K562 (cell line): Measurements from ENCODE around the gene KRR1. TPM values are rescaled to one million over a fixed set of nuclear protein-coding genes. Genes with fewer than 3 reads are reported as not detected.
"Not testable (repeated sequence)": the region's sequence is repeated elsewhere in the genome, so short reads cannot be mapped to it uniquely, and the experiment has no call there.

Experiments
- ATAC-seq: fragments of 200-7000 bp; cut with Tn5 transposase; 3 replicates; pipeline ENCODE4 v1.9.1; 2020; ENCODE audit warnings: moderate library complexity
- BruUV-seq: library from RNA; stranded (reverse); fragments of 400-500 nt; replicated peaks from 2 replicates; lab custom pipeline; 2021; lab: Mats Ljungman, UMichigan
- CTCF ChIA-PET: fragments of 300-600 bp; formaldehyde crosslinking; extraction: SDS; loops from one replicate; lab custom pipeline; 2021; ENCODE audit warnings: low intra/inter-chr PET ratio; lab: Yijun Ruan, JAX
- POLR2A ChIA-PET: fragments of 300-600, 350-650 bp; sonication (Branson Sonifier 250); formaldehyde crosslinking; extraction: SDS; loops from one replicate; lab custom pipeline; 2021; ENCODE audit warnings: antibody characterized with exemption, inconsistent platforms; lab: Yijun Ruan, JAX
- DNase-seq, 4 experiments: peaks; one replicate each; pipeline versions ENCODE4 v3.0.0 to v3.0.0-alpha.2; 2011 to 2018; ENCODE audit warnings: low spot score in 3 of 4, mixed read lengths in 3 of 4; ENCODE audit errors: extremely low read depth in 1 of 4
- FAIRE-seq: peaks from 2 replicates; lab custom pipeline; 2011; peaks lifted over from hg19 to GRCh38; lab: Jason Lieb, UNC
- H2AFZ ChIP-seq: 2 replicates; pipeline ENCODE4 v1.6.0; 2011; ENCODE audit warnings: low read depth, low read length, control low read depth, inconsistent platforms
- H3K27ac ChIP-seq: fragments of 200-600 bp; 3 replicates; pipeline ENCODE4 v1.8.0; 2011; ENCODE audit warnings: low read depth, mild to moderate bottlenecking, control low read depth, inconsistent platforms, low read length, moderate library complexity, mixed read lengths; ENCODE audit errors: extremely low read depth
- H3K27me3 ChIP-seq, 2 experiments: fragments of 300-600 bp in 1 of 2; 2 replicates in 1 of 2; 3 replicates in 1 of 2; pipeline versions ENCODE4 v1.6.0 to v1.8.0; 2011; ENCODE audit warnings: inconsistent platforms in 2 of 2, low read length in 2 of 2, mild to moderate bottlenecking in 1 of 2, mixed read lengths in 1 of 2, moderate library complexity in 1 of 2; ENCODE audit not compliant: control insufficient read depth in 2 of 2, insufficient read depth in 2 of 2
- H3K36me3 ChIP-seq: fragments of 300-600 bp; 3 replicates; pipeline ENCODE4 v1.8.0; 2011; ENCODE audit warnings: mild to moderate bottlenecking, low read length, inconsistent platforms; ENCODE audit not compliant: control insufficient read depth, insufficient read depth
- H3K4me1 ChIP-seq, 2 experiments: fragments of 200-600 bp in 1 of 2; replicated peaks in 1 of 2; 2 replicates in 1 of 2; 3 replicates in 1 of 2; pipeline versions ENCODE4 v1.5.1 to v1.8.0; 2011; ENCODE audit warnings: inconsistent platforms in 2 of 2, low read length in 2 of 2, mild to moderate bottlenecking in 1 of 2, mixed read lengths in 1 of 2, moderate library complexity in 1 of 2; ENCODE audit not compliant: control insufficient read depth in 2 of 2, insufficient read depth in 2 of 2
- H3K4me2 ChIP-seq: 2 replicates; pipeline ENCODE4 v1.6.1; 2011; ENCODE audit warnings: low read length, control low read depth, inconsistent platforms, mixed read lengths; ENCODE audit not compliant: insufficient read depth
- H3K4me3 ChIP-seq: fragments of 200-600 bp; sonication (generic), shearing (Covaris generic); 2 replicates; pipeline ENCODE4 v1.5.1; 2016; ENCODE audit warnings: control low read depth, inconsistent platforms
- H3K79me2 ChIP-seq: fragments of 200-600 bp; 3 replicates; pipeline ENCODE4 v1.8.0; 2011; ENCODE audit warnings: low read length, inconsistent platforms; ENCODE audit not compliant: control insufficient read depth, insufficient read depth
- H3K9ac ChIP-seq, 2 experiments: 2 replicates each; pipeline versions ENCODE4 v1.6.0 to v1.6.1; 2011; ENCODE audit warnings: low read depth in 2 of 2, low read length in 2 of 2, control low read depth in 1 of 2, inconsistent platforms in 1 of 2, mild to moderate bottlenecking in 1 of 2, mixed read lengths in 1 of 2; ENCODE audit not compliant: insufficient read depth in 1 of 2
- H3K9me1 ChIP-seq: one replicate; pipeline ENCODE4 v1.6.0; 2011; ENCODE audit warnings: inconsistent platforms, mild to moderate bottlenecking, low read length, moderate library complexity; ENCODE audit not compliant: control insufficient read depth, insufficient read depth
- H3K9me3 ChIP-seq: replicated peaks from 2 replicates; pipeline ENCODE4 v1.5.1; 2011; ENCODE audit warnings: low read depth, low read length, inconsistent platforms; ENCODE audit not compliant: control insufficient read depth, insufficient read depth
- H4K20me1 ChIP-seq: replicated peaks from 2 replicates; pipeline ENCODE4 v1.6.1; 2011; ENCODE audit warnings: low read length, inconsistent platforms, mixed read lengths; ENCODE audit not compliant: control insufficient read depth, insufficient read depth
- BCOR ChIP-seq: fragments of 450-650 bp; IDR thresholded peaks from 2 replicates; pipeline ENCODE4 v1.6.1; 2016
- ZNF184 ChIP-seq: sonication (generic); formaldehyde crosslinking; IDR thresholded peaks from 2 replicates; pipeline ENCODE4 v1.5.0; 2020; ENCODE audit warnings: missing genetic modification reagents
- ZNF354B ChIP-seq: fragments of 250-450 bp; sonication (Bioruptor Pico); IDR thresholded peaks from 2 replicates; pipeline ENCODE4 v1.4.0; 2020
- ZNF507 ChIP-seq: conservative IDR thresholded peaks from 2 replicates; pipeline ENCODE4 v1.6.1; 2017; ENCODE audit warnings: missing genetic modification characterization, missing compliant biosample characterization
- WGBS: fragments of 100-300 bp; shearing (Covaris generic); methylation state at CpG from one replicate; pipeline ENCODE4 v1.1.6; 2016; ENCODE audit warnings: low coverage, mixed read lengths; ENCODE audit not compliant: insufficient coverage; ENCODE audit errors: missing lambda C conversion rate; 5-methylcytosine and 5-hydroxymethylcytosine counted together
- in situ Hi-C: fragments of 300-500 bp; cut with MboI; formaldehyde crosslinking; loops from 4 replicates; pipeline ENCODE4 v1.15.0; 2018; ENCODE audit warnings: inconsistent platforms, mixed read lengths
- intact Hi-C: fragments of 100-400 bp; cut with micrococcal nuclease; formaldehyde crosslinking; loops from 2 replicates; pipeline ENCODE4 v1.14.2; 2022
- polyA plus RNA-seq, 8 experiments: library from polyadenylated mRNA; depleted of rRNA in 4 of 8; stranded (reverse) in 5 of 8; unstranded in 3 of 8; fragments of >200 nt; fragmentation: Nextera tagmentation in 2 of 8; fragmentation: Illumina TruSeq in 1 of 8; extraction: Ambion mirVana in 2 of 8; extraction: Trizol in 1 of 8; gene quantifications; 2 replicates each; pipeline versions ENCODE4 v1.2.1 to v1.2.3, GENCODE V29; 2011 to 2014; ENCODE audit warnings: inconsistent platforms in 1 of 8, missing spikeins in 1 of 8
- total RNA-seq, 7 experiments: library from RNA; depleted of rRNA in 6 of 7; stranded (reverse); fragments of >200 nt in 6 of 7; fragmentation: Illumina TruSeq in 2 of 7; extraction: Trizol in 2 of 7; gene quantifications; 2 replicates each; pipeline versions ENCODE4 v1.2.1 to v1.2.3, GENCODE V29; 2011 to 2021; ENCODE audit warnings: low replicate concordance in 1 of 7

The KRR1 gene
- total and polyA plus RNA-seq, 9 of the 15 experiments (the other 6 are each of a cell fraction or from before 2014, with no cell fraction given) = 42.6 to 102 (median 61.0) TPM

DNA sequence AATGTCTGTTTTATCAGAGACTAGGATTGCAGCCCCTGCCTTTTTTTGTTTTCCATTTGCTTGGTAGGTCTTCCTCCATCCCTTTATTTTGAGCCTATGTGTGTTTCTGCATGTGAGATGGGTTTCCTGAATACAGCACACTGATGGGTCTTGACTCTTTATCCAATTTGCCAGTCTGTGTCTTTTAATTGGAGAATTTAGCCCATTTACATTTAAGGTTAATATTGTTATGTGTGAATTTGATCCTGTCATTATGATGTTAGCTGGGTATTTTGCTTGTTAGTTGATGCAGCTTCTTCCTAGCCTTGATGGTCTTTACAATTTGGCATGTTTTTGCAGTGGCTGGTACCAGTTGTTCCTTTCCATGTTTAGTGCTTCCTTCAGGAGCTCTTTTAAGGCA, 9.8 kb upstream of the KRR1 start:
- TF ChIP-seq ZNF507 (peak; percentile 95), ZNF354B (CRISPR knock-in tag) (peak; percentile 34; the same call in 1 of the 2 replicates)
- H3K9me3 ChIP-seq, H4K20me1 ChIP-seq, H2AFZ ChIP-seq, FAIRE-seq, H3K9ac ChIP-seq, BruUV-seq, in situ Hi-C loops, ATAC-seq, H3K27me3 ChIP-seq, H3K4me1 ChIP-seq, H3K9me1 ChIP-seq, H3K4me2 ChIP-seq, DNase-seq, POLR2A ChIA-PET, H3K27ac ChIP-seq, H3K4me3 ChIP-seq, CTCF ChIA-PET, H3K36me3 ChIP-seq, H3K79me2 ChIP-seq: not testable (repeated sequence)
- intact Hi-C loops = loop anchor here (10.0 kb wide), 1 partner anchor 204 kb away; no protein-coding TSS in a partner anchor

DNA sequence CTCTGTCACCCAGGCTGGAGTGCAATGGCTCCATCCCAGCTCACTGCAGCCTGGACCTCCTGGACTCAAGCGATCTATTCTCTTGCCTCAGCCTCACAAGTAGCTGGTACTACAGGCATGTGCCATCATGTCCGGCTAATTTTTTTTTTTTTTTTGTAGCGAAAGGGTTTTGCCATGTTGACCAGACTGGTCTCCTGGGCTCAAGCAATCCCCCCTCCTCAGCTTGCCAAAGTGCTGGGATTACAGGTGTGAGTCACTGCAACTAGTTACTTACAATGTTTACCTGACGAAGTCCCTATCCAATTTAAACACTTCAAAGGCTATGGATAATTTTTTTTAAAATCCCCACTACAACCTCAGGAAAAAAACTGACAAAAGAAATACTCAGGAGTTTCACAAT, 1.8 kb downstream of the KRR1 start:
- Histone ChIP-seq H4K20me1 (no peaks in the 10 kb centered on the region), H3K9ac (peak overlapping the region in 1 of 2 experiments; percentile 90; a peak in 1 of 4 replicates), H3K4me1 (peaks cover 0 to 9% of the 10 kb centered on the region in 2 experiments; a peak in 1 of 5 replicates), H3K4me2 (no peak overlapping the region; the same call in 1 of the 2 replicates), H3K36me3 (peaks cover 49% of the 10 kb centered on the region), H3K9me3 (peaks cover 7% of the 10 kb centered on the region; the same call in 1 of the 2 replicates), H3K9me1 (no peaks in the 10 kb centered on the region), H2AFZ (no peak overlapping the region), H3K27me3 (no peaks in the 10 kb centered on the region), H3K4me3 (peak overlapping the region; percentile 84; the same call in 1 of the 2 replicates), H3K27ac (no peak overlapping the region), H3K79me2 (peaks cover 48% of the 10 kb centered on the region)
- no TSS peak for BruUV-seq
- WGBS = 73% methylated on average over 3 of the region's 4 CpGs
- POLR2A ChIA-PET = no interaction called here
- no peak for TF ChIP-seq BCOR
- no peak for TF ChIP-seq ZNF184 (CRISPR knock-in tag)
- FAIRE-seq = no peak
- CTCF ChIA-PET = no interaction called here
- DNase-seq = no peak
- no peak for ATAC-seq
- intact Hi-C loops (loop anchor here (10.0 kb wide), 1 partner anchor 1265 kb away; no protein-coding TSS in a partner anchor), in situ Hi-C loops (loop anchor here (5.0 kb wide), 1 partner anchor 523 kb away; the partner anchor contains the start of gene PHLDA1)
